Choroid plexus epithelial cell (primary cell): ENCODE data around the gene PEPD.
"Not testable (repeated sequence)": the region's sequence is repeated elsewhere in the genome, so short reads cannot be mapped to it uniquely, and the experiment has no call there.

ENCODE experiments used
- DNase-seq: peaks from one replicate; pipeline ENCODE4 v3.0.0-alpha.2; 2010; ENCODE audit warnings: low read depth
- H3K4me3 ChIP-seq: 2 replicates; pipeline ENCODE4 v1.5.1; 2011; ENCODE audit warnings: low read depth, mild to moderate bottlenecking, control low read depth, low read length, moderate library complexity
- TF ChIP-seq, protein P1 (sequence below): conservative IDR thresholded peaks from 2 replicates; pipeline ENCODE4 v1.5.1; 2011; ENCODE audit warnings: low read depth, mild to moderate bottlenecking, control low read depth, inconsistent platforms, low read length, moderate library complexity

PEPD gene

DNA sequence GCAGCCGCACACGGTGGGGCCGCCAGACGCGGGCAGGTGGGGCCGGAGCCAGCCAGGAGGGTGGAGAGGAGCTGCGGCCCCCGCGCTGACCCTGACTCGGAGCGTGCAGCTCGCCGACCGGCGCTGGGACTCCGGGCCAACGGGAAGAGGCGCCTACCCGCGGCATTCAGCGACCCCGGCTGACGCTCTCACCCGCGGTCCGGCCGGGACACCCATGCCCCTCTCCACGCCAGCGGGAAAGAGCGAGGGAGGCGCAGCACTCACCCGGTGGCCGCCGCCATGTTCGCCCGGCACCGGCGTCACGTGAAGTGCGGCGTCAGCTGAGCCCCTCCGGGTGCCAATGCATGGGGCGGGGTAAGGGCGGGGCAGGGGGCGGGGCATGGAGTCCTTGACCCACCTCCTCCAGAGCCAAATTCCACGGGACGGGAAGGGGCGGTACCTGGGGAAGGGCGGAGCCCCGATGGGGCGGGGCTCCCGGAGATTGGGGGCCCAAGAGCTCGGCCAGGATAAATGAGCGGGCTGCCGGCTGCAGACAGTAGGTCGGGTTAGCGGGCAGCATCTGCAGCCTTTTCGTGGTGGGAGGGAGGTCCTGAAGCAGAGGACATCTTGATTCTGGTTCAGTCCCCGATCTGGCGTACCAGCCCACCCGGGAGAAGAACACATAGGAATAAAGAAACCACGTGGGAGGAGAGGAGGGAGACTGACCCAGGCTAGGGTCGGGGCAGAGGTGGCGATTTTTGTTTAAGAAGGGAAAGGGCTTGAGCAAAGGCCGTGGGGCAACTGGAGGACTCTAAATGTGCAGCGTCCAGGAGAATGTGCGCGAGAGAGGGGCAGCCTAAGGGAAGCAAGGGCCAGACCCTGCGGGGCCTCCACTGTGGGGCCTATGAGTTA lies at the start of gene PEPD:
Gene PEPD, minus strand, starts transcription at position 312 of the 891 bp plus-strand sequence. Its CDS starts 31 bp downstream, at position 281.
- peak; percentile 93 for DNase-seq
- TF ChIP-seq, protein P1, sequence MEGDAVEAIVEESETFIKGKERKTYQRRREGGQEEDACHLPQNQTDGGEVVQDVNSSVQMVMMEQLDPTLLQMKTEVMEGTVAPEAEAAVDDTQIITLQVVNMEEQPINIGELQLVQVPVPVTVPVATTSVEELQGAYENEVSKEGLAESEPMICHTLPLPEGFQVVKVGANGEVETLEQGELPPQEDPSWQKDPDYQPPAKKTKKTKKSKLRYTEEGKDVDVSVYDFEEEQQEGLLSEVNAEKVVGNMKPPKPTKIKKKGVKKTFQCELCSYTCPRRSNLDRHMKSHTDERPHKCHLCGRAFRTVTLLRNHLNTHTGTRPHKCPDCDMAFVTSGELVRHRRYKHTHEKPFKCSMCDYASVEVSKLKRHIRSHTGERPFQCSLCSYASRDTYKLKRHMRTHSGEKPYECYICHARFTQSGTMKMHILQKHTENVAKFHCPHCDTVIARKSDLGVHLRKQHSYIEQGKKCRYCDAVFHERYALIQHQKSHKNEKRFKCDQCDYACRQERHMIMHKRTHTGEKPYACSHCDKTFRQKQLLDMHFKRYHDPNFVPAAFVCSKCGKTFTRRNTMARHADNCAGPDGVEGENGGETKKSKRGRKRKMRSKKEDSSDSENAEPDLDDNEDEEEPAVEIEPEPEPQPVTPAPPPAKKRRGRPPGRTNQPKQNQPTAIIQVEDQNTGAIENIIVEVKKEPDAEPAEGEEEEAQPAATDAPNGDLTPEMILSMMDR = no peak
- H3K4me3 ChIP-seq = peak within 1 kb of the TSS; percentile 72

DNA sequence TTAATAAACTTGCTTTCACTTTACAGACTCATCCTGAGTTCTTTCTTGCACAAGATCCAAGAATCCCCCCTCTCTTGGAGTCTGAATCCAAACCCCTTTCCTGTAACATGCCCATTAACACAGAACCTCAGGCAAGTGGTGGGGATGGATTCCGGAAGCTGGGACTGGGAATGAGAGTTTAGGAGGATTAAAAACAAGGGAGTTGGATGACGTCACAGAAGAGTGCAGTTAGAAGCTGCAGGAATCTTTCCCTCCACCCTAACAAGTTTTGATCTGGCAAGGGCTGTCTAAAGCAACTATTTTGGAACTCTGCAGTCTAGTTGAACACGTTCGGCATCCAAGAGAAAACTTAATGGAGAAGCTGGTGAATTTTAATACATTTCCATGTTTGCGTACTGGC lies 48.2 kb upstream of the PEPD start:
- no peak for DNase-seq
- no peak overlapping the region for H3K4me3 ChIP-seq
- TF ChIP-seq, protein P1 = no peak

DNA sequence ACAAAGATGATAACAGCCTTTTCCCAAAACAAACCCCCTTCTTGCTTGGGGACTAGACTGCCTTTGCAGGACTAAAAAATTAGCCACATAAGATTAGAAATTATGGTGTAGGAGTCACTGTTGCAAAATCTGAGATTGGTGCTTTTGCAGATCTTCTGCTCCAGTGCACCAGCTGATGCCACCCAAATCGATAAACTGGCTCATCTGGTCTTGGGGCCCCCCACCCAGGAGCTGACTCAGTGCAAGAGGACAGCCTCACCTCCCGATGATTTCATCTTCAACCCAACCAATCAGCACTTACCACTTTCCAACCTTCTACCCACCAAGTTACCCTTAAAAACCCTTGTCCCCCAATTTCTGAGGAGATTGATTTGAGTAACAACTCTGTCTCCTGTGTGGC lies 47.1 kb upstream of the PEPD start:
- H3K4me3 ChIP-seq = no peak overlapping the region
- TF ChIP-seq, protein P1 = no peak
- DNase-seq = no peak

DNA sequence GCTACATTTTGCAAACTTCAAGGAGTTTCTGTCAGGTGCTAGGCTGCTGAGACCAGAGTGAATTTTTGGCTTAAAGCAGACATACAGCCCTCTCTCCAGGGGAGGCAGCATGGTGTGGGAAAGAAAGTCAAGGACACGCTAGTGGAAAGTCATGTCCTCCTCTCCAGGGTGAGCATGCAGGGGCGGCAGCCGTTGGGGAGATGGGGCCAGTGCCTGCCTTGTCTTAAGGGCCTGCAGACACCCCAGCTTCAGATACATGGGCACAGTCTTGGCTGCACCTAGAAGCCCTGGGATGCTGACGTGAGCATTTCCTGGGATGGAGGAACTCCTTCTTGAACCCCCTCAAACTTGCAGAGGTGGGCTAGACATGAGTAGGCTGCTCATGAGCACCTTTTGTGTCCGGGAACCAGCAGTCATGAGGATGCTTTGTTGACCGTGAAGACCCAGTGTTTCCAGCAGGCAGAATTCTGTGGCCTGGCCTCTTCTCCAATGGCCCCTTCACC lies 43.3 kb upstream of the PEPD start:
- TF ChIP-seq, protein P1 = no peak
- no peak for DNase-seq
- no peak overlapping the region for H3K4me3 ChIP-seq

DNA sequence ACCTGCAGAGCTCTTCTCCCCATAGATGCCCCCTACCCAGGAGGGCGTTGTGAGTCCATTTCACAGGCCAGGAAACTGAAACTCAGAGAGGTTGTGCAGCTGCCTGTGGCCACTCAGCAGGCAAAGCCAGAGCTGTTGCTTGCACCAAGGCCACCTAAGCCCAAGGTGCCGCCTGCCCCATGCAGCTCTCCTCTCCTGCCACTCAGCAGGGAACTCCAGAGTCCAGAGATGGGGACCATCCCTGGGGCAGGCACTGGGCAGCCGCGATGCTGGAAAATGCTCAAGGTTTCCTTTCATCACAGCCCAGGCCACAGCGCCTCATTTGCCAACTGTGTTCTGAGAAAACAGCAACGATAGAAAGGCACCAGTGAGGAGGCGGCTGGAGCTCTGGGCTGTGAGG lies 41.0 kb upstream of the PEPD start:
- H3K4me3 ChIP-seq = no peak overlapping the region
- no peak for DNase-seq
- TF ChIP-seq, protein P1 = no peak

DNA sequence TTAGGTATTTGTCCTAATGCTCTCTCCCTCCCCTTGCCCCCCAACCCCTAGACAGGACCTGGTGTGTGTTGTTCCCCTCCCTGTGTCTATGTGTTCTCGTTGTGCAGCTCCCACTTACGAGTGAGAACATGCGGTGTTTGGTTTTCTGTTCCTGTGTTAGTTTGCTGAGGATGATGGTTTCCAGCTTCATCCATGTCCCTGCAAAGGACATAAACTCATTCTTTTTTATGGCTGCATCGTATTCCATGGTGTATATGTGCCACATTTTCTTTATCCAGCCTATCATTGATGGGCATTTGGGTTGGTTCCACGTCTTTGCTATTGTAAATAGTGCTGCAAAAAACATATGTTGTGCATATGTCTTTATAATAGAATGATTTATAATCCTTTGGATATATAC lies 40.1 kb upstream of the PEPD start:
- not testable (repeated sequence) for H3K4me3 ChIP-seq, DNase-seq

DNA sequence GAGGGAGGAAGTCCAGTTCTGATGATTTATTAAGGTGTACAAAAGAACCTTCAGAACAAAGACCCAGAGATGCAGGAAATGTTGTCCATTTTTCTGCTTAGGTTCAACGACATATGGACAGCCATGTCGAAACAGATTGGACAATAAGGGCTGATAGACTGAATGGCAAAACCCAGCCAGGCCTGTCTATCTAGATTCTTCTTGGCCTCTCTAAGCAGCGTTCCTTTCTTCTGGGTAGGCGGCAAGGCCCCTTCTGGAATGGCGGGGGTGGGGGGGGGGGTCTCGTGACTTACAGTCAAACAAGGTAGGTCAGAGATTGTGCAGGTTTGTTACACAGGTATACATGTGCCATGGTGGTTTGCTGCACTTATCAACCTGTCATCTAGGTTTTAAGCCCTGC lies 39.7 kb upstream of the PEPD start:
- TF ChIP-seq, protein P1 = no peak
- DNase-seq = no peak

More for the DNA sequence above, 39.7 kb upstream of the PEPD start:
- no peak overlapping the region for H3K4me3 ChIP-seq
